ENCODE results near the gene CRIP1.

The CRIP1 gene

DNA sequence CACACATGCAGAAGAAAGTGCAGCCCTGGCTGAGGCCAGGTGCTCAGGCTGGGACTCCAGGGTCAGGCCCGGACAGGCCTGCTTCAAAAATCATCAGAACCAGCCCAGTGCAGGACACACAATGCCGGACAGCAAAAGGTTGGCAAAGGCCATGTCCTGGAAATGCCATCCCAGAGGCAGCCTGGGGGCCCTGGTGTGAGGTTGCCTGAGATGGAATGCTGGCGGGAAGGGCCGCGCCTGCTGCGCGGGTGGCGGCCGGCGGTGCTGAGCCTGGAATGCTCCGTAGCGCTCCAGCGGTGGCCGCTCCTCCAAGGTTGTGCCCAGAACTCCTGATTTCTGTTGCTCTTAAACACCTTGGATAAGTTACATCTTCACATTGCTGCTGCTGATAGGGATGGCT lies 33.7 kb upstream of the CRIP1 start:
- no peak for DNase-seq

DNA sequence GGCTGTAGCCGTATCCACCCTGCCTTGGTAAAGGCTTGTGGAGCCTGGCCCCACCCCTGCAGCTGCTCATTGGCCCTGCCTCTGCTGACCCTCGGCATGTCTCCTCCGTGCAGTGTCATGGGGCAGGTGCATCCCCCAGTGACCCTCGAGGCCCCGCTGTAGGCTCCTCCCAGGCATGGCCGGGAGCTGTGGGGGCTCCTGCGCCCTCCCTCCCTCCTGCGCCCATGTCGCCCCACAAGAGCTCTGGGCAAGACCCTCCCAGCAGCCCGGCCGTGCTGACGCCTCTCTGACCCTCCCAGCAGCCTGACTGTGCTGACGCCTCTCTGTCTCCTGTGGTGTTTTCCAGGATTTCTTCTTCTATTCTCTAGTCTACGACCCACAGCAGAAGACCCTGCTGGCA lies 32.8 kb upstream of the CRIP1 start:
- no peak for DNase-seq

DNA sequence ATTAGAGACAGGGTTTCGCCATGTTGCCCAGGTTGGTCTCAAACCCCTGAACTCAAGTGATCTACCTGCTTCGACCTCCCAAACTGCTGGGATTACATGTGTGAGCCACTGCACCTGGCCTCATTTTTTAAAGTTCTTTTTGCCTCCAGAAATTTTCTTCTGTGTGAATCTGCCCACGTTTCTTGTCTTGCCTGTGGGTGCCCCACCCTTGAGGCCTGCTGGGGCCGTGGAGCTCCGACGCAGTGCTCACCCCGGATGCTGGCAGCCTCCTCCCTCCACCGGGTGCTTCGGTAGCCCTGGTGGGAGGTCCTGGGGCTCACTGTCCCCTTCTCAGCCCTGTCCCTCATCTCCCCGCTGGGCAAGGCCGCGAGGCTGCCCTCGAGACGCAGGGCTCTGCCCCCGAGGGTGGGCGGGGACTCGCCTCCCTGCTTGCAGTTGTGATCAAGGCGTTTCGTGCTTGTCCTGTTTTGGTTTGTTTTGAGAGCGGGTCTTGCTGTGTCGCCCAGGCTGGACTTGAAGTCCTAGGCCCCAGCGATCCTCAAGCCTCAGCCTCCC lies 31.5 kb upstream of the CRIP1 start:
- DNase-seq = no peak

GRCh38 chr14:105455766-105456660 lies 30.7 kb upstream of the CRIP1 start:
- no peak for DNase-seq

- no peak for DNase-seq
These were observed 29.7 kb upstream of the CRIP1 start for GRCh38 chr14:105456736-105457617.

DNA sequence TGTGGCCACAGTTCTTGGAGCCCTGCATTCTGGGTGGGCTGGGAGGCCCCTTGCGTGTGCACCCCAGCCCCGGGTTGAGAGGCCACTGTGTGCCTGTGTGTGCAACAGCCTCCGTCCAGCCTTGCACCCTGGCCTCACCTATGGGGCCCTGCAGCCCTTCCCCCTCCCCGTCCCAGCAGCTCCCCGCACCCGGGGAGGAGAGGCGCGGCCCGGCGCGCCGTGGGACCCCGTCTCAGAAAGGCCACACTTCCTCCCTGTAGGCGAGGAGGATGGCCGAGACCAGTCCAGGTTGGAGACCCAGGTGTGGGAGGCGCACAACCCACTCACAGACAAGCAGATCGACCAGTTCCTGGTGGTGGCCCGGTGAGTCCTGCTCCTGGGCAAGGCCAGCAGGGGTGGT lies 28.7 kb upstream of the CRIP1 start:
- DNase-seq = no peak

GRCh38 chr14:105458571-105458970 lies 28.1 kb upstream of the CRIP1 start:
- no peak for DNase-seq

- DNase-seq = no peak
These were observed 26.6 kb upstream of the CRIP1 start for GRCh38 chr14:105460116-105460515.

- DNase-seq = no peak
These were observed 26.1 kb upstream of the CRIP1 start for GRCh38 chr14:105460616-105461015.

GRCh38 chr14:105461903-105462302 lies 24.8 kb upstream of the CRIP1 start:
- no peak for DNase-seq

- no peak for DNase-seq
These were observed 22.2 kb upstream of the CRIP1 start for GRCh38 chr14:105464501-105464900.

- no peak for DNase-seq
These were observed 21.3 kb upstream of the CRIP1 start for GRCh38 chr14:105465209-105466031.

DNA sequence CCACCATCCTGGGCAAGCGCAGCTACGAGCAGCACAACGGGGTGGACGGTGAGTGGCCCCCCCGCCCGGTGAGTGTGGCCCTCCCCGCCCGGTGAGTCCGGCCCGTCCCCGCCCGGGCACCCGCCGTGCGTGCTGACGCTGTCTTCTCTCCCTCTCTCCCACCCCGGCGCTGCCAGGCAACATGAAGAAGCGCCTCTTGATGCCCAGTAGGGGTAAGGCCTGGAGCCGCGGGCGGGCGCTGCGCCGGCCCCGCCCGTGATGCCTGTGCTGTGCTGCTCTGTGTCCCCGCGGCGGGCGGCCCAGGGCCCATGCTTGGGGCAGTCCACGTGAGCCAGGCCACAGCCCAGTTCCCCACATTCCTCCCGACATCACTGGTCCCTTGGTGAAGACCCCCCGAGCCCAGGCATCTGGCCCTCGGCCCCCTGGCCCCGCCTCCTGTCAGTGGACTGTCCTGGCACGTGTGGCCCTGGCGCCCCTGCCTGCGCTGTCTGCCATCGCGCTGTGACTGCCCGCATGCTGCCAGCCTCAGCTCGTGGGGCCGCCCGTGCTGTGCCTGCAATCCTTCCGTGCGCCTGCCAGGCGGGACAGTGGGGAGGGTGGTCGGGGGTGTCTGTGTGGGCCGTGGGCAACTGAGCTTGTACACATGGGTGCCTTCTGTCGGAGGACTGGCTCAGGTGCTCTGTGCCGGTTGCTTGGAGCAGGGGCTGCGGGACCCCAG lies 20.0 kb upstream of the CRIP1 start:
- no peak for DNase-seq

- no peak for DNase-seq
These were observed 19.3 kb upstream of the CRIP1 start for GRCh38 chr14:105467249-105467941.

GRCh38 chr14:105467942-105468471 lies 18.7 kb upstream of the CRIP1 start:
- no peak for DNase-seq

GRCh38 chr14:105468621-105469241 lies 18.0 kb upstream of the CRIP1 start:
- no peak for DNase-seq

- no peak for DNase-seq
These were observed 17.0 kb upstream of the CRIP1 start for GRCh38 chr14:105469456-105470349.

DNA sequence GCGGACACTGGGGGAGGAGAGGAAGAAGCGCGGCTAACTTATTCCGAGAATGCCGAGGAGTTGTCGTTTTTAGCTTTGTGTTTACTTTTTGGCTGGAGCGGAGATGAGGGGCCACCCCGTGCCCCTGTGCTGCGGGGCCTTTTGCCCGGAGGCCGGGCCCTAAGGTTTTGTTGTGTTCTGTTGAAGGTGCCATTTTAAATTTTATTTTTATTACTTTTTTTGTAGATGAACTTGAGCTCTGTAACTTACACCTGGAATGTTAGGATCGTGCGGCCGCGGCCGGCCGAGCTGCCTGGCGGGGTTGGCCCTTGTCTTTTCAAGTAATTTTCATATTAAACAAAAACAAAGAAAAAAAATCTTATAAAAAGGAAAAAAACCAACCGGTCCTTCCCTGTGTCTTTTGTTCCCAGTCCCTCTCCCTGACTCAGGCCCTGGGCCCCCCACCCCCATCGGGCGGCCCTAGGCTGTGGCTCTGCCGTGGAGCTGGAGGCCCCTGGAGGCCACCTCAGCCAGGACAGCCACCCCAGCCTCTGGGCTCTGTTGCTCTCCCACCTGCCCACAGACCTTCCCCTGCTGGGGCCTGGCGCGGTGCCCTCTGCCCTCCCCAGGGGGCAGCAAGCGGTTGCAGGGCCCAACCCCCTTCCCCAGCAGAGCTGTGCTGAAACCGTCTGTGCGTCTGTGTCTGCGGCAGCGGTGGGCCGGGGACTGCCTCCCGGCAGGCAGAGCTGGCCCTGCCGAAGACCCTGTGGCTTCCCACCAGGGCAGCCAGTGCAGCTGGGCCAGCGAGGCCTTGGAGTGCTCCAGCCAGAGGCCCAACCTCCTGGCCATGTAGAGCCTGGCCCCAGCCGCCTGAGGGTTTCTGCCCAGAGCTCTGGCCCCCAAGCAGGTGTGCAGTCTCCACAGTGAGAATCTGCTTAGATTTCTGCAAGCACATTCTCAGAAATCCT lies 16.1 kb upstream of the CRIP1 start:
- no peak for DNase-seq
